Fibroblast of lung (primary cell): ENCODE measurements around the gene NAV1. TPM values are rescaled to one million over a fixed set of nuclear protein-coding genes. Genes with fewer than 3 reads are reported as not detected.

ENCODE experiments used
- DNase-seq, 2 donors: peaks; one replicate each; pipeline versions ENCODE4 v3.0.0 to v3.0.0-alpha.2; 2010; ENCODE audit warnings: low read depth in 2 of 2
- H2AFZ ChIP-seq: 2 replicates; pipeline ENCODE4 v1.5.1; 2012; ENCODE audit warnings: low read length, control low read depth, inconsistent platforms
- H3K27ac ChIP-seq: 2 replicates; pipeline ENCODE4 v1.5.1; 2011; ENCODE audit warnings: low read length, control low read depth; ENCODE audit not compliant: insufficient read depth
- H3K27me3 ChIP-seq: 2 replicates; pipeline ENCODE4 v1.5.1; 2011; ENCODE audit warnings: mild to moderate bottlenecking, low read length; ENCODE audit not compliant: control insufficient read depth, insufficient read depth
- H3K36me3 ChIP-seq: 2 replicates; pipeline ENCODE4 v1.5.1; 2011; ENCODE audit warnings: low read length; ENCODE audit not compliant: control insufficient read depth, insufficient read depth
- H3K4me1 ChIP-seq: 2 replicates; pipeline ENCODE4 v1.5.1; 2011; ENCODE audit warnings: low read length; ENCODE audit not compliant: control insufficient read depth, insufficient read depth; ENCODE audit errors: extremely low read depth
- H3K4me2 ChIP-seq: 2 replicates; pipeline ENCODE4 v1.5.1; 2011; ENCODE audit warnings: low read length, control low read depth; ENCODE audit not compliant: insufficient read depth; ENCODE audit errors: extremely low read depth
- H3K4me3 ChIP-seq, 4 experiments: fragments of 200-600 bp in 1 of 4; sonication (generic) in 1 of 4; replicated peaks in 1 of 4; 2 replicates each; pipeline ENCODE4 v1.5.1; 2011 to 2016; ENCODE audit warnings: low read length in 4 of 4, low read depth in 3 of 4, mild to moderate bottlenecking in 3 of 4, control low read depth in 2 of 4, inconsistent platforms in 1 of 4, mixed read lengths in 1 of 4; ENCODE audit not compliant: insufficient read depth in 1 of 4; ENCODE audit errors: control extremely low read depth in 1 of 4
- H3K79me2 ChIP-seq: 2 replicates; pipeline ENCODE4 v1.5.1; 2012; ENCODE audit warnings: mild to moderate bottlenecking, low read length, inconsistent platforms; ENCODE audit not compliant: control insufficient read depth, insufficient read depth
- H3K9ac ChIP-seq: 2 replicates; pipeline ENCODE4 v1.5.1; 2011; ENCODE audit warnings: mild to moderate bottlenecking, low read length, control low read depth; ENCODE audit not compliant: insufficient read depth
- H3K9me3 ChIP-seq: 2 replicates; pipeline ENCODE4 v1.5.1; 2012; ENCODE audit warnings: low read depth, low read length; ENCODE audit not compliant: control insufficient read depth, insufficient read depth
- H4K20me1 ChIP-seq: 2 replicates; pipeline ENCODE4 v1.5.1; 2011; ENCODE audit warnings: low read length; ENCODE audit not compliant: control insufficient read depth, insufficient read depth; ENCODE audit errors: extremely low read depth
- EZH2 ChIP-seq: IDR thresholded peaks from 2 replicates; pipeline ENCODE4 v1.5.1; 2012; ENCODE audit warnings: low read length, control low read depth, mild to moderate bottlenecking; ENCODE audit errors: missing control alignments
- polyA plus RNA-seq, 2 donors: library from polyadenylated mRNA; depleted of rRNA in 1 of 2; stranded (reverse) in 1 of 2; unstranded in 1 of 2; fragments of >200 nt; gene quantifications; 2 replicates each; pipeline ENCODE4 v1.2.1, GENCODE V29; 2011 to 2012; ENCODE audit warnings: missing spikeins in 1 of 2
- total RNA-seq: library from RNA; depleted of rRNA; stranded (reverse); fragments of >200 nt; gene quantifications from 2 replicates; pipeline ENCODE4 v1.2.1, GENCODE V29; 2014
- TF ChIP-seq, protein P1 (sequence below), 2 donors: IDR thresholded peaks in 1 of 2; conservative IDR thresholded peaks in 1 of 2; 1 replicate in 1 of 2; 2 replicates in 1 of 2; pipeline ENCODE4 v1.5.1; 2011 to 2012; ENCODE audit warnings: low read length in 2 of 2, control low read depth in 1 of 2, inconsistent platforms in 1 of 2, low read depth in 1 of 2, mild to moderate bottlenecking in 1 of 2

Gene NAV1
- total and polyA plus RNA-seq, 2 donors (not counting 1 experiment from before 2014, with no cell fraction given) = 19.8 to 64.0 TPM

DNA sequence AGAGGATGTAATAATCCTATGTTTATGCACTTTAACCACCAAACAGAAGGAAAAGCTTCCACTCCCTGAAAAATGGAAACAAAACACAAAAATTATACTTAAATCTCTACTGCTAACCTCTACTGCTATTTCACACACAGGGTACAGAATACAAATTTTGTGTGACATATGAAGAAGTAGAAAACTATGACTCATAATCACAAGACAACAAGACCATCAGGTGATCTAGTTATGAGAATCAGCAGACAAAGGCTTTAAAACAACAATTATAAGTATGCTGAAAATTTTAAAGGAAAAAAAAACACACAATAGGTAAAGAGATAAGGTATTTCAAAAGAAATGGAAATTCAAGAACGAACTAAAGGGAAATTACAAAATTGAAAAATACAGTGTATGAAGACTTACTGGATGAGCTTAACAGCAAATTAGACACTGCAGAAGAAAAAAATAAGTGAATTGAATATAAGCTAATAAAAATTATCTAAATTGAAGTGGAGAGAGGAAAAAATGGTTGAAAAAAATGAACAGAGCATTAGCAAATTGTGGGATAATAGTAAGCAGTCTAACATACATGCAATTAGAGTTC, 13.6 kb upstream of the NAV1 start:
- Histone ChIP-seq H3K36me3 (no peaks in the 10 kb centered on the region), H4K20me1 (no peaks in the 10 kb centered on the region), H3K4me1 (peaks cover under 1% of the 10 kb centered on the region), H3K4me3 (no peak overlapping the region), H3K9ac (no peak overlapping the region), H3K27ac (no peak overlapping the region), H3K9me3 (no peaks in the 10 kb centered on the region), H3K79me2 (no peaks in the 10 kb centered on the region), H3K4me2 (no peak overlapping the region), H3K27me3 (no peaks in the 10 kb centered on the region), H2AFZ (no peak overlapping the region)
- no peak for DNase-seq
- no peak for TF ChIP-seq EZH2
- TF ChIP-seq, protein P1, sequence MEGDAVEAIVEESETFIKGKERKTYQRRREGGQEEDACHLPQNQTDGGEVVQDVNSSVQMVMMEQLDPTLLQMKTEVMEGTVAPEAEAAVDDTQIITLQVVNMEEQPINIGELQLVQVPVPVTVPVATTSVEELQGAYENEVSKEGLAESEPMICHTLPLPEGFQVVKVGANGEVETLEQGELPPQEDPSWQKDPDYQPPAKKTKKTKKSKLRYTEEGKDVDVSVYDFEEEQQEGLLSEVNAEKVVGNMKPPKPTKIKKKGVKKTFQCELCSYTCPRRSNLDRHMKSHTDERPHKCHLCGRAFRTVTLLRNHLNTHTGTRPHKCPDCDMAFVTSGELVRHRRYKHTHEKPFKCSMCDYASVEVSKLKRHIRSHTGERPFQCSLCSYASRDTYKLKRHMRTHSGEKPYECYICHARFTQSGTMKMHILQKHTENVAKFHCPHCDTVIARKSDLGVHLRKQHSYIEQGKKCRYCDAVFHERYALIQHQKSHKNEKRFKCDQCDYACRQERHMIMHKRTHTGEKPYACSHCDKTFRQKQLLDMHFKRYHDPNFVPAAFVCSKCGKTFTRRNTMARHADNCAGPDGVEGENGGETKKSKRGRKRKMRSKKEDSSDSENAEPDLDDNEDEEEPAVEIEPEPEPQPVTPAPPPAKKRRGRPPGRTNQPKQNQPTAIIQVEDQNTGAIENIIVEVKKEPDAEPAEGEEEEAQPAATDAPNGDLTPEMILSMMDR (conservative IDR thresholded peaks at IDR 0.05 in 1 of 2, IDR thresholded peaks at IDR 0.05 in 1 of 2; ENCODE audit: low read depth in 1 of 2, low read length in 2 of 2) = no peak

DNA sequence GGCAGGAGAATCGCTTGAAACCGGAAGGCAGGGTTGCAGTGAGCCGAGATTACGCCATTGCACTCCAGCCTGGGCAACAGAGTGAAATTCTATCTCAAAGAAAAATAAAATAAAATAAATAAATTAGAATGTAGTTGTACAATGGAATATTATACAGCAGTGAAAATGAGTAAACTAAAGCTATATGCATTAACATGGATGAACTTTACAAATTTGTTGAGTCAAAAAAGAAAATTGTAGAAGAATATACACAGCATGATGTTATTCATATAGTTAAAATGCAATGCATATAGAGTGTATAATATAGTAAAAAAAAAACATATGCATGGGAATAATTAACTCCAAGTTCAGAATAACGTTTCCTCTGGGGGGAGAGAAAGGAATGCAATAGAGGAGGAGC, 11.0 kb upstream of the NAV1 start:
- Histone ChIP-seq H3K27me3 (no peaks in the 10 kb centered on the region), H3K27ac (no peak overlapping the region), H2AFZ (no peak overlapping the region), H3K79me2 (no peaks in the 10 kb centered on the region), H3K4me1 (peaks cover 12% of the 10 kb centered on the region), H3K9me3 (no peaks in the 10 kb centered on the region), H3K36me3 (no peaks in the 10 kb centered on the region), H4K20me1 (no peaks in the 10 kb centered on the region), H3K9ac (no peak overlapping the region), H3K4me3 (no peak overlapping the region), H3K4me2 (no peak overlapping the region)
- TF ChIP-seq, protein P1 (conservative IDR thresholded peaks at IDR 0.05 in 1 of 2, IDR thresholded peaks at IDR 0.05 in 1 of 2; ENCODE audit: low read depth in 1 of 2, low read length in 2 of 2) = no peak
- TF ChIP-seq EZH2 = no peak
- DNase-seq = no peak

DNA sequence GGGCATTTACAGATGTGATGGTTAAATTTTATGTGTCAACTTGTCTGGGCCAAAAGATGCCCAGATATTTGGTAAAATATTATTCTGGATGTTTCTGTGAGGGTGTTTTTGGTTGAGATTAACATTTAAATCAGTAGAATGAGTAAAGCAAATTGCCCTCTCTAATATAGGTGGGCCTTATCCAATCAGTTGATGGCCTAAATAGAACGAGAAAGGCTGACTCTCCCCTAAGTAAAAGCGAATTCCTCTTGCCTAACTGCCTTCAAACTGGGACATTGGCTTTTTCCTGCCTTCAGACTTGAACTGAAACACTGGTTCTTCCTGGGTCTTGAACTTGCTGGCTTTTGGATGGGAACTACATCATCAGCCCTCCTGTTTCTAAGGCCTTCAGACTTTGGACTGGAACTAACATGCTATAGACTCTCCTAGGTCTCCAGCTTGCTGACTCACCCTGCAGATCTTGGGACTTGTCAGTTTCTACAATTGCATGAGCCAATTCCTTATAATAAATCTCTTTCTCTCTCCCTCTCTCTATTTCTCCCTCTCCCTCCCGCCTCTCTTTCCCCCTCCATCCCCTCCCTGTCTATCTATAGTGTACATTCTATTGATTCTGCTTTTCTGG, 10.2 kb upstream of the NAV1 start:
- H3K79me2 ChIP-seq = no peaks in the 10 kb centered on the region
- H3K9ac ChIP-seq = no peak overlapping the region
- no peak overlapping the region for H3K4me2 ChIP-seq
- H2AFZ ChIP-seq = no peak overlapping the region
- peaks cover 12% of the 10 kb centered on the region for H3K4me1 ChIP-seq
- no peaks in the 10 kb centered on the region for H4K20me1 ChIP-seq
- H3K36me3 ChIP-seq = no peaks in the 10 kb centered on the region
- no peak overlapping the region for H3K4me3 ChIP-seq
- H3K9me3 ChIP-seq = no peaks in the 10 kb centered on the region
- H3K27ac ChIP-seq = no peak overlapping the region
- DNase-seq = peak; percentile 74 to 80
- no peaks in the 10 kb centered on the region for H3K27me3 ChIP-seq
- no peak for TF ChIP-seq EZH2
- TF ChIP-seq, protein P1 (conservative IDR thresholded peaks at IDR 0.05 in 1 of 2, IDR thresholded peaks at IDR 0.05 in 1 of 2; ENCODE audit: low read depth in 1 of 2, low read length in 2 of 2) = no peak
